Neural progenitor cell (in vitro differentiated cells): Measurements from ENCODE around the gene L3MBTL3.

Source experiments
- CTCF ChIP-seq: fragments of 200-600 bp; sonication (generic); IDR thresholded peaks from 2 replicates; pipeline ENCODE4 v1.5.1; 2017; ENCODE audit warnings: antibody characterized with exemption, mild to moderate bottlenecking
- EZH2 ChIP-seq: fragments of 200-600 bp; sonication (generic); IDR thresholded peaks from 2 replicates; pipeline ENCODE4 v1.6.1; 2017; ENCODE audit warnings: antibody characterized with exemption, mild to moderate bottlenecking, moderate library complexity

- TF ChIP-seq CTCF (no peak), EZH2 (no peak)
These were observed 145.9 kb downstream of the L3MBTL3 start for GRCh38 chr6:130164251-130164650.
